GM15510 (cell line): Measurements from ENCODE around the gene BNIP5.

Source experiments
- POLR2A ChIP-seq: IDR thresholded peaks from 3 replicates; pipeline ENCODE4 v1.6.1; 2011; ENCODE audit warnings: borderline replicate concordance; ENCODE audit not compliant: insufficient read length; ENCODE audit errors: extremely low read depth

The BNIP5 gene

DNA sequence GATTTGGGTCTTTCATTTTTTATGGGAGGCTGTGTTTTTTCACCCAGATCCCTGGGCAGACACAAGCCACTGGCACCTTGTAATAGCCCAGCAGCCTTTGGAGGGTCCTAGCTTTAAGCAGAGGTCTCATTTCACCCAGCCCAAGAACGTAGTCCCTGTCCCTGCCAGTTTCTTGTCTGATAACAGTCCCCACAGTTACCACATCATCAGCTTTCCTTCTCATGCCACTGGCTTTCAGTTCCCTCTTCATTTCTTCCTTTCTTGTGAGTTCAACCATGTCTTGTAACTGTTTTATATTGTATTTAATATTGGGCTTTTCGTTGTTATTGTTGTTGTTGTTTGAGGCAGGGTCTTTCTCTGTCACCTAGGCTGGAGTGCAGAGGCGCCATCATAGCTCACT, 56.2 kb downstream of the BNIP5 start:
- no peak for TF ChIP-seq POLR2A

DNA sequence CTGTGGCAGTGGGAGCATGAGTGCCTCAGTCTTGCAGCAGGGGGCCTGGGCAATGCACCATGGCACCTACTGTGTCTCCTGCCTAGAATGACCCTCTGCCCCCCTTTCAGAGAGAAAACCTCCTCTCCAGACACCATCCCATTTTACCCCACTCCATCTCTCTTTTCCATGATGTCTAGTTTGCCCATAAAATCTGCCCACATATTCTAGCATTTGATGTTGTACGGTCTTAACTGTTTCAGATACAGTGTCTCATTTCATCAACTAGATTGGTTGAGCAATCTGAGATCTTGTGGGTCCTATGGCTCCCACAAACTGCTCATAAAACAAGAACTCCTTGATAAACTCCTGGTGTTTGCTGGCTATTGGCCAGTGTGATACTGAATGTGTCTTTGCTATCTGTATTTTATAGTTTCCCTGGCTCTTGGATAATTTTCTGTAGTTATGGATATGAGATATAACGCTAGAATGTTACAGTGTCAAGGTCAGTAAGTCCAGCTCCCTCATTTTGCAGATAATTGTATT, 58.7 kb downstream of the BNIP5 start:
- no peak for TF ChIP-seq POLR2A

DNA sequence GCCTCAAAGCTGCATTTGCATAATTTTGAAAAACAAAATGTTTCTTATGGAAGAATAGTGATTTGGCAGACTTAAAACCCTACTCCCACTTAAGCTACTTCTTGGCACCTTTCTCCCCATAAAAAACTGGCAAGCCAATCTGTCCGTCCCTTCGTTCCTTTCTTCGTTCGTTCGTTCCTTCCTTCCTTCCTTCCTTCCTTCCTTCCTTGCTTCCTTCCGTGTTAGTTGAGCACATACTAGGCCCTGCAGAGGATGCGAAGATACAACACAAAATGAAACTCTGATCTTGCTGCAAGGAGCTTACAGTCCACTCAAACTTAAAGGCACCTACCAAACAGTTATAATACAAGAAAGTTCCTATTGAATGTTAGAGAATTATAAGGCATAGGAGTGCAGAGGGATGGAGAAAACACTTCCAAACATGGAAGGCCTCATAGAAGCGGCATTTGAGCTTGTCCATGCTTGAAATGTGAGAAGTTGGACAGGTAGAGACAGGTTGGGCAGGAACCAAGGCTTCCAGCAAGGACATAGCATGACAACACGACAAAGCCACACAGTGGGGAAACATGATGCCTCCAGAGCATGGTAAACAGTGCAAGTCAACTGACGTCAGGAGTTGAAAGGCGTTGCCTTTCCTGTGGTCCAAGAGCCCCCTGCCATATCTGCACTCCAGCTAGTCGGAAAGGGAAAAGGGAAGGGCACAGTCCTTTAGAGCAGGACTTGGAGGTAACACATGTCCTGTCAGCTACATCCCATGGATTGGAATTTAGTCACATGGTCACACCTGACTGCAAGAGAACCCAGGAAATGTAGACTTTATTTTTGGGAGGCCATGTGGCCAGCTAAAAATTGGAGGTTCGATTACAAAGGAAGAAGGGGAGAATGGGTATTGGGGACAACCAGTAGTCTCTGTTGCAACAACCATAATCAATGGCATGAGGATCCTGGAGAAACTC, 59.8 kb downstream of the BNIP5 start:
- TF ChIP-seq POLR2A: no peak

DNA sequence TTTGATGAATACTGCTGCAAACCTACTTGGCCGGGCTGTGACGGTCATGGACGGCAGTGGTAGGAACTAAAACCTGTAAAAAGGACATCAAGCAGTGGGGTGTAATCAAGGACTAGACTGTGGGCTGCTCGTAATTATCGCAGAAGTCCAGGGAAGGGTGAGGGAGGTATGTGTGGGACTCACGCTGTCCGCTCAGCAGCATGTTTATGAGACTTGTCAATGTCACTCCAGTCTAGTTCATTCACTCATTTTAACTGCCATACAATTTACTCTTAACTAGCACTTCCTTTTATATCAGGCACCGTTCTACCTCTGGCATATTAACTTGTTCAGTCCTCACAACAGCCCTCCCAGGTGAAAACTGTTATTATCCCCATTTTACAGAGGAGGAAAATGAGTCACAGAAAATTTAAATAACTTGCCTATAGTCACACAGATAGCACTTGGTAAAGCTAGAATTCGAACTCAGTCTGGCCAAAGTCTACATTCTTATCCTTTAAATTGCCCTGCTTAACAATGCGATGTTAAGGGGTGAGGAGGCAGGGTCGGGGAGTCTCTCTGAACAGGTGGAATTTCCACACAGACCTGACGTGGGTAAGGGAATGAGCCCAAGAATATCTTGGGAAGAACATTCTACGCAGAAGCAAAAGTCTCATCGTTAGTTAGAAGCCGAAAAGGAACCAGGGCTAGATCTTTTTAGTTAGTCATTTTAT, 62.7 kb downstream of the BNIP5 start:
- no peak for TF ChIP-seq POLR2A

DNA sequence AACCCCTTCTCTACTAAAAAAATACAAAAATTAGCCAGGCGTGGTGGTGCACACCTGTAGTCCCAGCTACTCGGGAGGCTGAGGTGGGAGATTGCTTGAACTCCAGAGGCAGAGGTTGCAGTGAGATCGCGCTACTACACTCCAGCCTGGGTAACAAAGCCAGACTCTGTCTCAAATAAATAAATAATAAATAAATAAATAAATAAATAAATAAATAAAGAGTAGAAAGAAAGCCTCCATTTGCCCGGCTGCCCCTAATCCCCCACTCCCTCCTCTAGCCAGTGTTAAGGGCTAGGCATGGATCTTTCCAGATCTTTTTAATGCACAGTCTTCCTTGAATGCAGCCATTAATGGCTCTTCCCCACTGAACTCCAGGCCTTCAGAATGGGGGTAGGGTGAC, 63.6 kb downstream of the BNIP5 start:
- TF ChIP-seq POLR2A: no peak

DNA sequence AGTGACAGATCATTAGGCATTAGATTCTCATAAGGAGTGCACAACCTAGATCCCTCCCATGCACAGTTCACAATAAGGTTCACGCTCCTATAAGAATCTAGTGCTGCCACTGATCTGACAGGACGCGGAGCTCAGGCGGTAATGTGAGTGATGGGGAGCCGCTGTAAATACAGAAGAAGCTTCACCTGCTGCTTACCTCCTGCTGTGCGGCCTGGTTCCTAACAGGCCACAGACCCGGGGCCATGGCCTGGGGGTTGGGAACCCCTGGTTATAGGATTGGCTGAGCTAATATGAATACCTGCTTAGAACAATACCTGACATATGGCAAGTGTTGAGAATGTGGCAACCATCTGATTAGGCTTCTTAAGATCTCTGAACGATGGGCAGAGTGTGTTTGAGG, 64.5 kb downstream of the BNIP5 start:
- TF ChIP-seq POLR2A: no peak

DNA sequence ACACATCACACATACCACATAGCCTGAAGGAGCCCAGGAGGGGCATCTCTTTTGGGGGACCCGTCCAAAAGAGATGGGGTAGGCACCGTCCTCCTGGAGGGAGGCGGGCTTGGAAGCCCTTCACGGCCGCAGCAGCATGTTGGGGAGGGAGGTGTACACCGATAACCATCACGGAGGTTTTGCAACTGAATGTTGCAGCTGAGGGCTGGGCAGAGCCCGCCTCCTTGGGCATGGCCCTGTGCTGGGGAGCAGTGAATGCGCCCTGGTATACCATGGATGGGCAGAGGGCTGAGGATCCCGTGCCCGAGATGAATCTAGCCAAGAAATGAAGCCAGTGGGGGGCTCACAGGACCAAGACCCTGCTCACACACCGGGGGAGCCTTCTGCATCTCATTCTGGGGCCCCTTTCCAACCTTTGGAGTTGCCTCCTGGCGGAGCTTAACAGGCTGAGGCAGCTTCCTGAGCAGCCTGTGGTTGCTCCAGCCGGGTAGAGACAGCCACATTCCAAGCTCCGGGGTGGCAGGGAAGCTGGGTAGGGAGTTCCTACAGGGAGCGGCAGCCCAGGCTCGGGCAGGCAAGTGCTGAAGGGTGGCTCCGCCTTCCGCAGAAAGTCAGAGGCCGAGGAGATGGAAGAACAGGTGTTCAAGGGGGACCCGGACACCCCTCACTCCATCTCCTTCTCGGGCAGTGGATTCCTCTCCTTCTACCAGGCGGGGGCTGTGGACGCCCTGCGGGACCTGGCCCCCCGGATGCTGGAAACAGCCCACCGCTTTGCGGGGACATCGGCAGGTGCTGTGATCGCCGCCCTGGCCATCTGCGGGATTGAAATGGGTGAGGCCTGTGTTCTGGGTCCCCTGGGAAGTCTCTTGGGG, 66.6 kb downstream of the BNIP5 start, which contains the start of gene PNPLA1:
Gene PNPLA1, plus strand, starts transcription at position 227 of the 872 bp plus-strand sequence. Its CDS starts 400 bp downstream, at position 627.
- TF ChIP-seq POLR2A: no peak

DNA sequence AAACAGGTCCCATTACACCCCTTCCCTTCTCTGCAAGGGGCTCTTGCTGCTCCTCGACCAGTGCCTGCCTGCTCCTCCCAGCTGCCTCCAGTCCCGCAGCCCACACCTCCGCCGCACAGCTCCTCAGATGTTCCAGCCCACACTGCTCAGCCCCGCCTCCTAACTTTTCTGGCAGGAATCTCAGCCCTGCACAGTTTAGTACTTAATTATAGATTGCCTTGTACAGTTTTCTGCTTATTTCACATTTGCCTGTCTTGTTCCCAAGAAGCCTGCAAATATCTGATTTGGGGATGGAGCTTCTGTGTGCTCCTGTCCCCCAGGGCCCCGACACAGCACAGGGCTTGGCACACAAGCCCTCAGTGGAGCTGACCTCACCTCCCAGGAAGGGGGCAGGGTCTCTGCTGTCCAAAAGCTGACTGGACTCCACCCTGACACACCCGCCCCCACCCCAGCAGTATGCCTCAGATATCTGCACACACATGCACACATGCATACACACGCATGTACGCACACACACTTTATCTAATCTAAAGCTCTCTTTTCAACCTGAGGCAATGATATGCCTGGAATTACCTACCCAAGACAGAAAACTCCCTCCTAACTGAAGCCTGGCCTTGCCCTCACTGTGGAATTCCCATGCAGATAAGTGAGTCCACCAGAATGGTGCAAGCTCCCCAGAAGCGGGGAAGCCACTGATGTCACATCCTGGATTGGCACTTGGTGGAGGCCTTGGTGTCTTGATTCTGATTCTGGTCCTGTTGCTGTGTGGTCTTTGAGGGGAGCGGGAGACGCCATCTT, 68.0 kb downstream of the BNIP5 start:
- TF ChIP-seq POLR2A: no peak

DNA sequence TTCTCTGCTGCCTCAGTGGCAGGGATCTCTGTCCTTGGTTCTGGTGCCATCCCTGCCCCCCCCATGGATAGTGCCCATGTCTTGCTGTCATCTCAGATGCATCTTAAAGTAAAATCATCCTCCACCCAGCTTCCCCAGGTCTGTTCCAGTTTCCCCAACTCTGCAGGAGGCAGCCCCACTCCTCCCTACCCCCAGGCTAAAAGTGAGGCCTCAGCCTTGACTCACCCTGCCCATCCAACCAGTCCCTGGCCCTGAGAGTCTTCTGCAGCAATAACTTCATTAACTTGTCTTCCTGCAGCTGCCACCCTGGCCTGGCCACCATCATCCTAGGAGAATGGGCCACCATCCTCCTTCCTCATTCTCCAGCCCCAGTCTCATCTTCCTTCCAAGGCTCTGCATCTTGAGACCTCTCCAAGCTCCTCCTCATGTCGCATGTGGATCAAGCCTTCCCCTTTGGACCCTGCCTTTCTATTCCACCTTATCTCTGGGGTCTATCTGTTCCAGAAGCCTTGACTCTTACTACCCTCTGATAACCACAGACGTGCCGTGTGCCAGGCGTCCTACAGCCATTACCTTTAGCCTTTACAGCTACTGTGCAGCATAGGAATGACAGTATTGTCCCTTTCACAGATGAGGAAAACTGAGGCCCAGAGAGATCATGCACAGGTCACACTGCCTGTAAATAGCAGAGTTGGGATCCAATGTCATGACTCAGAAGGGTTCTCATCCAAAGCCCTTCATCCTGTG, 68.8 kb downstream of the BNIP5 start:
- TF ChIP-seq POLR2A: no peak

DNA sequence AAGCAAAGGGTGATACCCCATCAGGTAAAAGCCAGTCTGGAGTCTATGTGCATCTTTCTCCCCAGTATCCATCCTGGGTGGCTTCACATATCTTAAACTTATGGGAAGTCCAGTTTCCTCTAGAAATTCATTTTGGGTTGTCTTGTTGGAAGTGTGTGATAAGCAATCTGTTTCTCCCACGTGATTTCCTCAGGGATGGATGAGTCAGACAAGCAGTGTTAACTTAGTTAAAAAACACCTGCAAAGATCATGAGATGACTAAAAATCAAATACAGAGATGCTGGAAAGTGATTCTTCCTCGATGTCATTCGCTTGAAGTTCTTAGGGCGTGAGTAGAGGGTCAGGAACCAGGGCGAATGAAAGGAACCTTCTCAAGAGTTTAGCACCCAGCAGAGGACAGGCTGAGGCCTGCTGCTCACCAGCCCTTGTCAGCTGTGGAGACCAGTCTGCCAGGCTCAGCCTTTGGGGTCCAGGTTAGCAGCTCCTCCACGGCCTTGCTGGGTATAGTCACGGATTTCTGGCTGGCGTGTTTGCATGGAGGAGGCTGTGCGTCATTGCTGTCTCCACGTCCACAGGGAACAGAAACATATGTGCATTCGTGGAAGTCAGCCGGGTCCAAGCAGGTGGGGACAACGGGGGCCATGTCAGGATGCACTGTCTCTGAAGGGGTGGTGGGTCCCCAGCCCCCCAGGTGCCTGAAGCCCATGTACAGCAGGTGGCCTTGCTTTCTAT, 69.6 kb downstream of the BNIP5 start:
- TF ChIP-seq POLR2A: no peak
